GM18505 (cell line): Measurements from ENCODE around the gene LTBP3.
A peak's percentile ranks its signal among the peaks of the same experiment; 100 is the strongest.

Experiments used
- ATAC-seq: cut with Tn5 transposase; IDR thresholded peaks from one replicate; pipeline ENCODE4 v1.9.1; 2021; ENCODE audit not compliant: unreplicated experiment
- POLR2A ChIP-seq: IDR thresholded peaks from 4 replicates; pipeline ENCODE4 v1.6.1; 2011; ENCODE audit warnings: borderline replicate concordance; ENCODE audit not compliant: insufficient read depth, insufficient read length; ENCODE audit errors: extremely low read depth

The LTBP3 gene

GRCh38 chr11:65591939-65592857 is 34.0 kb upstream of the LTBP3 start:
- no peak for TF ChIP-seq POLR2A
- no peak for ATAC-seq

GRCh38 chr11:65590240-65590738 is 32.1 kb upstream of the LTBP3 start:
- ATAC-seq: no peak
- no peak for TF ChIP-seq POLR2A

GRCh38 chr11:65589444-65590239 is 31.5 kb upstream of the LTBP3 start:
- TF ChIP-seq POLR2A: no peak
- no peak for ATAC-seq

- TF ChIP-seq POLR2A: peak; percentile 59
These were observed 30.3 kb upstream of the LTBP3 start for GRCh38 chr11:65588199-65589054.

GRCh38 chr11:65586676-65587075 is 28.5 kb upstream of the LTBP3 start:
- no peak for TF ChIP-seq POLR2A

More at GRCh38 chr11:65588199-65589054, 30.3 kb upstream of the LTBP3 start:
- ATAC-seq: peak; percentile 61

GRCh38 chr11:65586247-65586630 is 28.1 kb upstream of the LTBP3 start:
- no peak for ATAC-seq
- TF ChIP-seq POLR2A: no peak

More at GRCh38 chr11:65586676-65587075, 28.5 kb upstream of the LTBP3 start:
- ATAC-seq: no peak

- ATAC-seq: no peak
- TF ChIP-seq POLR2A: no peak
These were observed 27.5 kb upstream of the LTBP3 start for GRCh38 chr11:65585396-65586246.

GRCh38 chr11:65584723-65585171 is 26.6 kb upstream of the LTBP3 start:
- ATAC-seq: no peak
- no peak for TF ChIP-seq POLR2A

- TF ChIP-seq POLR2A: no peak
- no peak for ATAC-seq
These were observed 25.9 kb upstream of the LTBP3 start for GRCh38 chr11:65584106-65584505.

GRCh38 chr11:65583589-65583988 is 25.4 kb upstream of the LTBP3 start:
- TF ChIP-seq POLR2A: no peak
- no peak for ATAC-seq

- no peak for ATAC-seq
- TF ChIP-seq POLR2A: peak; percentile 2
These were observed 23.8 kb upstream of the LTBP3 start for GRCh38 chr11:65581928-65582327.

GRCh38 chr11:65580756-65581155 is 22.6 kb upstream of the LTBP3 start:
- no peak for ATAC-seq
- TF ChIP-seq POLR2A: no peak
